ENCODE data around the gene VSTM2B. TPM values are rescaled to one million over a fixed set of nuclear protein-coding genes. Genes with fewer than 3 reads are reported as not detected.

Gene VSTM2B
- total RNA-seq, 1 experiment from 2014 or later, result not detected

GRCh38 chr19:29566496-29567054 lies 40.8 kb downstream of the VSTM2B start:
- no peak for DNase-seq (ENCODE audit: low read depth)

DNA sequence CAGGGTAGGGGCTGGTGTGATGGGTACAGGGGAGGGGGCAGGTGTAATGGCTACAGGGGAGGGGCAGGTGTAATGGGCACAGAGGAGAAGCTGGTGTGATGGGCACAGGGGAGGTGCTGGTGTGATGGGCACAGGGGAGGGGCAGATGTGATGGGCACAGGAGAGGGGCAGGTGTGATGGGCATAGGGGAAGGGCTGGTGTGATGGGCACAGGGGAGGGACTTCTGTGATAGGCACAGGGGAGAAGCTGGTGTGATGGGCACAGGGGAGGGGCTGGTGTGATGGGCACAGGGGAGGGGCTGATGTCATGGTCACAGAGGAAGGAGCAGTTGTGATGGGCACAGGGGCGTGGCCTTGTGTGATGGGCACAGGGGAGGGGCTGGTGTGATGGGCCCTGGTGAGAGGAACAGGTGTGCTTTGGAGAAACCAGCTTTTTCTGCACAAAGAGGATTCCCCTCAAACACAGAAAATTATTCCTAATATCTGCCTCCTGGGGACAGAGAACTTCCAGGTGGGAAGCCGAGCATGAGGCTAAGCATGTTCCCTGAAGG lies 41.6 kb downstream of the VSTM2B start:
- no peak for DNase-seq (ENCODE audit: low read depth)

- no peak for DNase-seq (ENCODE audit: low read depth)
Observed at GRCh38 chr19:29568036-29569025, 42.5 kb downstream of the VSTM2B start.

DNA sequence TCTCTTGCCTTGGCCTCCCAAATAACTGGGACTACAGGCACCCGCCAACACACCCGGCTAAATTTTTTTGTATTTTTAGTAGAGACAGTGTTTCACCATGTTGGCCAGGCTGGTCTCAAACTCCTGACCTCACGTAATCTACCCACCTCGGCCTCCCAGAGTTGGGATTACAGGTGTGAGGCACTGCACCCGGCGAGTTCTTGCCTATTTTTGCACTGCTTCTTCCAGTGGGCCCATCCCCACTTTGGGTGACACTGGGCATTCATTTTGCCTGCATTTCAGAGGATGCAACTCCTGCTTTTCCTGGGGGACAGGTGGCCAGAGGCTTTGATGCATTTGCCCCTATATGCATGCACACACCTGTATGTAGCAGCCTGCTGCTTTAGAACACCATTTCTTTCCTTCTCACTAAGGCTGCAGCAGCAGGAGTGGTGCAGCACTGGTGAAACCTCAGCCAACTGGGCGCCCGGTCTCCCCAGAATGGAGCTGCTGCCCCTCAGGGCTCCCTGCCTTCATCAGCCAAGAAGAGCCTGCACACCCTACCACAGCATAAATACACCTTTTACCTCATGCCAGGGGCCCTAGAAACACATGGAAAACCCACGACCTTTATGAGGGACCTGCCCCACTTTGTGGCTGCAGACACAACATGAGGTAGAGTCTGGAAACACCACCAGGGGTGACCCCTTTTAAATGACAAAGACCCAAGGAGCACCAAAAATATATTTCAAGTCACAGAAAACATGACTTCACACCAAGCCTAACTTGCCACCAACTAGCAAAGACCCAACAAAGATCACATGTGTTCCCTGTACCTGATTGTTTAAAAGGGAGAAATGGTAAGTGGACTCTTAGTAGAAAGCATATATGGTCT lies 43.5 kb downstream of the VSTM2B start:
- no peak for DNase-seq (ENCODE audit: low read depth)

DNA sequence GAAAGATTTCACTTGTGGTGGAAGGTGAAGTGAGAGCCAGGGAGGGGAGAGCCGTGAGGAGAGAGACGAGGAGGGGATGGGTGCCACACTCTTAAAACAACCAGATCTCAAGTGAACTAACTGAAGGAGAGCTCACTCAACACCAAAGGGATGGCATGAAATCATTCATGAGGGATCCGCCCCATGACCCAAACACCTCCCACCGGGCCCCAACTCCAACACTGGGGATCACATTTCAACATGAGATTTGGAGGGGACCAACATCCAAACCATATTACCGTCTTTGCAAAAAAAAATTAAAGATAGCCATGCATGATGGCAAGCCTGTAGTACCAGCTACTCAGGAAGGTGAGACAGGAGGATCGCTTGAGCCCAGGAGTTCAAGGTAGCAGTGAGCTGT lies 45.4 kb downstream of the VSTM2B start:
- DNase-seq (ENCODE audit: low read depth), result no peak

- no peak for DNase-seq (ENCODE audit: low read depth)
Observed at GRCh38 chr19:29573486-29573885, 47.7 kb downstream of the VSTM2B start.

DNA sequence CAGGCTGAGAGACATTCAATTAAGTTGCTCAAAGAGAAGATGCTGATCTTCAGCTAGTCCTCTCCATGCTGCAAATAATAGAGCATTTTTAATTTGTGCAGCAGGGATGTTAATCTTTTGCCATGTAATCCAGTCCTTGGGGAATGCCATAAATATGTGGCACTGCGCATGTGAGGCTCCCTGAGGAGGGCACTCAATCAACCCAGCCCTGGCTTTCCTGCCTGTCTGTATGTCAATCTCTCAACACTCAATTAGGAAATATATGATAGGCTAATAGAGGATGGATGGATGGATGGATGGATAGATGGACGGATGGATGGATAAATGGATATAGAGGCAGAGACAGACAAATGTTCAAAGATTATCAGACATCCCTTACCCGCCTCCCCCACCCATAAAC lies 48.7 kb downstream of the VSTM2B start:
- no peak for DNase-seq (ENCODE audit: low read depth)

GRCh38 chr19:29576046-29576606 lies 50.3 kb downstream of the VSTM2B start:
- DNase-seq (ENCODE audit: low read depth), result peak; percentile 92

DNA sequence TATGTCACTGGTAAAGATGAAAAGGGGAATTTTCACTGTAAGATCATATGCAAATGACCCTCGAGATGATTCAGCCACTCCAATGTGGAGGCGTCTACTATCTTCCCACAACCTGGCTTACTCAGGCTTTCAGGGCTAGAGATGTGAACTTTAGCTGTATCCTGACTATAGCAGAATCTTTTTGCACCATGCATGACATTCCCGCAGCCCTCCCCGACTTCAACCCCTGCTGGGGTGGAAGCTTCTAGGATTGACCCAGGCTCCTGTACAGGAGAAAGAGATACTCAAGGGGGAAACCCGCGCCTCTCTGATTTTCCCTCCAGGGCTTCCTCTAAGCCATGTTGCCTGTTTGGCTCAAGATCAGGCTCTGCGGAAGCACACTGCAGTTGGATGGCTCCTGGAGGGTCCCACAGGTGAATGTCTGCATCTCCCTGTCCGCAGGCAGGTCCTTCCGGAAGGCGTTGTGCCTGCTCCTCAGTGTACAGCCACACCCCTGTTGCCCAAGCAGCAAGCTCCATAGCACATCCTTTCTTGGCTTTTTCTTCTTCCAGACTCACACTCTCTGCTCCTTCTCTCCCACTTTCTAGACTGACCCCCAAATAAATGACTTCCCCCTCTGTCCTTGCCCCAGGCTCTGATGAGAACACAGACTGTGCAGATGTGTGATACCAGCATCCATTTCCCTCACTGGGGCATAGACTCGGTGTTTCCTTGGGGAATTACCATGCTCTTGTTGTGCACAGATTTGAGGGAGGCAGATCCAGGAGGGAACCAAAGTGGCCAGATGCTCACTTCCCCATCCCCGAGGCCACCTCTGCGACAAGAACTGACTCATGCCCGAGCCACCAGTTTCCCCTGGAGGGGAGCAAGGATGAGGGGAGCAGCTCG lies 51.2 kb downstream of the VSTM2B start:
- peak; percentile 87 for DNase-seq (ENCODE audit: low read depth)

GRCh38 chr19:29577649-29577963 lies 51.8 kb downstream of the VSTM2B start:
- no peak for DNase-seq (ENCODE audit: low read depth)

- DNase-seq (ENCODE audit: low read depth), result no peak
Observed at GRCh38 chr19:29578349-29578748, 52.6 kb downstream of the VSTM2B start.

GRCh38 chr19:29579308-29579910 lies 53.6 kb downstream of the VSTM2B start:
- no peak for DNase-seq (ENCODE audit: low read depth)

- no peak for DNase-seq (ENCODE audit: low read depth)
Observed at GRCh38 chr19:29581398-29581797, 55.6 kb downstream of the VSTM2B start.

GRCh38 chr19:29583196-29583999 lies 57.6 kb downstream of the VSTM2B start:
- DNase-seq (ENCODE audit: low read depth), result peak; percentile 66

- peak; percentile 52 for DNase-seq (ENCODE audit: low read depth)
Observed at GRCh38 chr19:29586401-29586800, 60.6 kb downstream of the VSTM2B start.

GRCh38 chr19:29587059-29587458 lies 61.3 kb downstream of the VSTM2B start:
- no peak for DNase-seq (ENCODE audit: low read depth)

DNA sequence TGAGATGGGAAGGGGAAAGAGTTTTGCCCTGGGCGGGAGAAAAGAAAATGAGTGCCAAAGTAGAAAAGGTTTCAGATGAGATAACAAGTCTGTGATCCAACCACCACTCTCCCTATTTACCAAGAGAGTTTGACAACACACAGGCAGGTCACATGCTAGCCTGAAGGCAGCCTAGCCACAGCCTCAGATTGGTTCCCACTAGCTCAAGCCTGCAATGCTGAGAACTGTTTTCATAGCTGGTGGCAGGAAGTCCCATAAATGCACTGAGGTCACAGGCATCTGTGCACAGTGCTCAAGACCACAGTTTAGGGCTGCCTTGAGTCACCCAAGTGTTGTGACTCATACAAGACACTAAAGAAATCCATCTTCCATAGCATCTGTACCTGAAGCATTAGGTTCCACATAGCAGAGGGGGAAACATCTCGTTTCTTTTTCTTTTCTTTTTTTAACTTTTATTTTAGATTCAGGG lies 61.8 kb downstream of the VSTM2B start:
- DNase-seq (ENCODE audit: low read depth), result peak; percentile 96

DNA sequence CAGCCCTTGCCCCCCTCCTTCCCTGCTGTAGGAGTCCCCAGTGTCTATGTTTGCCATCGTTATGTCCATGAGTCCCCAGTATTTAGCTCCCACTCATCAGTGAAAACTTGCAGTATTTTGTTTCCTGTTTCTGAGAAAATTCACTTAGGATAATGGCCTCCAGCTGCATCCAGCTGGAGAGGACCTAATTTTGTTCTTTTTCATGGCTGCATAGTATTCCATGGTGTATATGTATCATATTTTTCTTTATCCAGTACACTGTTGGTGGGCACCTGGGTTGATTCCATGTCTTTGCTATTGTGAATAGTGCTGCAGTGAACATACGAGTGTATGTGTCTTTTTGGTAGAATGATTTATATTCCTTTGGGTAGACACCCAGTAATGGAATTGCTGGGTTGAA lies 62.3 kb downstream of the VSTM2B start:
- no peak for DNase-seq (ENCODE audit: low read depth)

- no peak for DNase-seq (ENCODE audit: low read depth)
Observed at GRCh38 chr19:29590278-29590677, 64.5 kb downstream of the VSTM2B start.

All from Daoy (cell line).